CD4-positive, alpha-beta T cell treated with Interleukin-15 for 4 hours (primary cell): ENCODE results near the gene AP3S2.
"Not testable (repeated sequence)": the region's sequence is repeated elsewhere in the genome, so short reads cannot be mapped to it uniquely, and the experiment has no call there.

ENCODE experiments used
- DNase-seq: peaks from one replicate; pipeline ENCODE4 v3.0.0-alpha.2; 2020; ENCODE audit warnings: low spot score

The AP3S2 gene

GRCh38 chr15:89864958-89865739 is 28.6 kb downstream of the AP3S2 start:
- no peak for DNase-seq

GRCh38 chr15:89863918-89864317 is 29.9 kb downstream of the AP3S2 start:
- no peak for DNase-seq

GRCh38 chr15:89860891-89861290 is 32.9 kb downstream of the AP3S2 start:
- DNase-seq = no peak

GRCh38 chr15:89860431-89860830 is 33.4 kb downstream of the AP3S2 start:
- no peak for DNase-seq

- DNase-seq = no peak
Observed at GRCh38 chr15:89858661-89859458, 34.9 kb downstream of the AP3S2 start.

GRCh38 chr15:89857673-89858072 is 36.1 kb downstream of the AP3S2 start:
- DNase-seq = no peak

GRCh38 chr15:89855948-89856347 is 37.8 kb downstream of the AP3S2 start:
- DNase-seq = no peak

GRCh38 chr15:89854863-89855262 is 38.9 kb downstream of the AP3S2 start:
- DNase-seq = not testable (repeated sequence)

- DNase-seq = no peak
Observed at GRCh38 chr15:89852342-89852995, 41.3 kb downstream of the AP3S2 start.

GRCh38 chr15:89851673-89852341 is 42.0 kb downstream of the AP3S2 start:
- DNase-seq = no peak

- no peak for DNase-seq
Observed at GRCh38 chr15:89848970-89849292, 44.9 kb downstream of the AP3S2 start.

- no peak for DNase-seq
Observed at GRCh38 chr15:89847101-89847500, 46.7 kb downstream of the AP3S2 start.

- DNase-seq = no peak
Observed at GRCh38 chr15:89845305-89845893, 48.4 kb downstream of the AP3S2 start.

- DNase-seq = no peak
Observed at GRCh38 chr15:89841962-89842361, 51.8 kb downstream of the AP3S2 start.

GRCh38 chr15:89841306-89841705 is 52.5 kb downstream of the AP3S2 start:
- DNase-seq = no peak

GRCh38 chr15:89839167-89839810 is 54.5 kb downstream of the AP3S2 start:
- DNase-seq = no peak

GRCh38 chr15:89837830-89838178 is 56.0 kb downstream of the AP3S2 start:
- DNase-seq = no peak

GRCh38 chr15:89837134-89837829 is 56.5 kb downstream of the AP3S2 start:
- DNase-seq = no peak

- no peak for DNase-seq
Observed at GRCh38 chr15:89836267-89837133, 57.3 kb downstream of the AP3S2 start.

- no peak for DNase-seq
Observed at GRCh38 chr15:89835176-89835564, 58.6 kb downstream of the AP3S2 start.
